ENCODE data around the gene DENND4C.
"Not testable (repeated sequence)": the region's sequence is repeated elsewhere in the genome, so short reads cannot be mapped to it uniquely, and the experiment has no call there.

Gene DENND4C

DNA sequence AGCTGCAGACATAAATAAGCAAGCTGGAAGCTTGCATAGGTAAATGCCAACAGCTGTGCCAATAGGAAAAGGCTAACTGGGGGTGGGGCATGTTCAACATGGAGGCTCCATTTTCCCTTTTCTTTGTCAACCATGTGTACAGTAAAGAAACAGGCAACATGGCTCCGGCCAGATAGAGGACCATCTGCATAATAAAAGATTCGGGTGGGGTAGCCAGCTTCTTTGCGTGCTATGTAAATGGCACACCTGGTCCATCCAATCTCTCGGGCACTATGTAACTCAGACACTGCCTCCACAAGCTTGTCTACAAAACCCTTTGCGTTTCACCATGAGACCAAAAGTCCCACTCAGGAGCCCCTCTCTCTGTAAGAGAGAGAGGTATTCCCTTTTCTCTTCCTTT, 41.7 kb upstream of the DENND4C start:
- Histone ChIP-seq H2AFZ (ENCODE audit: low read length) (no peak overlapping the region), H3K9me3 (replicated peaks; ENCODE audit: insufficient read depth, low read length) (no peaks in the 10 kb centered on the region), H3F3A (ENCODE audit: insufficient read depth, low read length) (no peaks in the 10 kb centered on the region), H3K36me3 (replicated peaks; ENCODE audit: insufficient read depth, low read length) (no peaks in the 10 kb centered on the region), H3K79me2 (ENCODE audit: low read length) (no peaks in the 10 kb centered on the region), H3K9me2 (replicated peaks; ENCODE audit: insufficient read depth, low read length) (no peaks in the 10 kb centered on the region), H3K4me3 (ENCODE audit: low read length) (no peak overlapping the region), H3K27me3 (replicated peaks; ENCODE audit: insufficient read depth, low read length) (no peaks in the 10 kb centered on the region), H3K27ac (ENCODE audit: low read length) (no peak overlapping the region), H3K4me1 (ENCODE audit: low read length) (no peaks in the 10 kb centered on the region), H3K4me2 (ENCODE audit: low read depth, low read length) (no peak overlapping the region), H3K9ac (ENCODE audit: low read length) (no peak overlapping the region), H4K20me1 (ENCODE audit: insufficient read depth, low read length) (no peaks in the 10 kb centered on the region)
- DNase-seq: no peak
- TF ChIP-seq EZH2 (optimal IDR thresholded peaks at IDR 0.05; ENCODE audit: low read depth, low read length) (no peak), EZH2phosphoT487 (IDR thresholded peaks at IDR 0.05; ENCODE audit: low read length) (no peak)
- TF ChIP-seq, protein P1, sequence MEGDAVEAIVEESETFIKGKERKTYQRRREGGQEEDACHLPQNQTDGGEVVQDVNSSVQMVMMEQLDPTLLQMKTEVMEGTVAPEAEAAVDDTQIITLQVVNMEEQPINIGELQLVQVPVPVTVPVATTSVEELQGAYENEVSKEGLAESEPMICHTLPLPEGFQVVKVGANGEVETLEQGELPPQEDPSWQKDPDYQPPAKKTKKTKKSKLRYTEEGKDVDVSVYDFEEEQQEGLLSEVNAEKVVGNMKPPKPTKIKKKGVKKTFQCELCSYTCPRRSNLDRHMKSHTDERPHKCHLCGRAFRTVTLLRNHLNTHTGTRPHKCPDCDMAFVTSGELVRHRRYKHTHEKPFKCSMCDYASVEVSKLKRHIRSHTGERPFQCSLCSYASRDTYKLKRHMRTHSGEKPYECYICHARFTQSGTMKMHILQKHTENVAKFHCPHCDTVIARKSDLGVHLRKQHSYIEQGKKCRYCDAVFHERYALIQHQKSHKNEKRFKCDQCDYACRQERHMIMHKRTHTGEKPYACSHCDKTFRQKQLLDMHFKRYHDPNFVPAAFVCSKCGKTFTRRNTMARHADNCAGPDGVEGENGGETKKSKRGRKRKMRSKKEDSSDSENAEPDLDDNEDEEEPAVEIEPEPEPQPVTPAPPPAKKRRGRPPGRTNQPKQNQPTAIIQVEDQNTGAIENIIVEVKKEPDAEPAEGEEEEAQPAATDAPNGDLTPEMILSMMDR (IDR thresholded peaks at IDR 0.05; ENCODE audit: low read length): no peak

DNA sequence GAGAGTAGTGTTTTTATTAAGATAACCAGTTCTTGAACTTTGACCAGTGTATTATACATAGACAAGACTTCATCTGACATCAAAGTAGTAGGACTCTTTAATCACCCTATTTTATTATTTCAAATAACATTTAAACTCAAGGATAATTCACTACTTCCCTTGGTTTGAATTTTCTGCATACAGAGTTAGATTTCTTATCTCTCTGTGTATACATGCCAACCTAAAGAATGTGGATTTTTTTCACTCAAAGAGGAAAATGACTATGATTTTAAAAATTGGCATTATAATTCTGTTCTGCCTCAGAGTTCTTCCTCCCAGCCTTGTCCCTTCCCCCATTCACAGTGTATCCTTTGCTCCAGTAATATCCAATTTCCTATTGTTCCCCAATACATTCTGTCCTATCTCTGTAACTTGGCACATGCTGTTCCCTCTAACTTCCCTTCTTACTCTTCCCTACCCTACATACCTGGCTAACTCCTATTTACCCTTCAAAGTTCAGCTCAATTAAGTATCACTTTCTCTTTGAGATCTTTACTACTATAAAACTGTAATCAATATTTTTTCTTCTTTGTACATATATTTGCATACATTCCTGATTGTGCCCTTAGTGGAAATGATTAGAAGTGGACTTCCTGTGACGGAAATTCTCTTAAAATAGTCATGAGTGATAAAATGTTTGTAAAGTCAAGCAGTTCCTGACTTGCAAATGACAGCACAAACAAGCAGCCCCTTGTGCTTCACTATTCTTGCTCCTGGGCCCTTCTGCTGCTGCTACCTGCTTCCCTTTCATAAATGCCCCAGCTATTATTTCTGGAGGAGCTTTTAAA, 38.1 kb upstream of the DENND4C start:
- no peak overlapping the region for H3K4me2 ChIP-seq (ENCODE audit: low read depth, low read length)
- TF ChIP-seq EZH2 (optimal IDR thresholded peaks at IDR 0.05; ENCODE audit: low read depth, low read length) (no peak), EZH2phosphoT487 (IDR thresholded peaks at IDR 0.05; ENCODE audit: low read length) (no peak)
- TF ChIP-seq, protein P1 (IDR thresholded peaks at IDR 0.05; ENCODE audit: low read length): no peak
- no peak overlapping the region for H3K9ac ChIP-seq (ENCODE audit: low read length)
- no peaks in the 10 kb centered on the region for H3K27me3 ChIP-seq (replicated peaks; ENCODE audit: insufficient read depth, low read length)
- H3K4me1 ChIP-seq (ENCODE audit: low read length): no peaks in the 10 kb centered on the region
- H3F3A ChIP-seq (ENCODE audit: insufficient read depth, low read length): no peaks in the 10 kb centered on the region
- H3K4me3 ChIP-seq (ENCODE audit: low read length): no peak overlapping the region
- no peaks in the 10 kb centered on the region for H4K20me1 ChIP-seq (ENCODE audit: insufficient read depth, low read length)
- H3K36me3 ChIP-seq (replicated peaks; ENCODE audit: insufficient read depth, low read length): no peaks in the 10 kb centered on the region
- no peaks in the 10 kb centered on the region for H3K9me2 ChIP-seq (replicated peaks; ENCODE audit: insufficient read depth, low read length)
- no peak for DNase-seq
- H2AFZ ChIP-seq (ENCODE audit: low read length): no peak overlapping the region
- H3K9me3 ChIP-seq (replicated peaks; ENCODE audit: insufficient read depth, low read length): no peaks in the 10 kb centered on the region
- H3K27ac ChIP-seq (ENCODE audit: low read length): no peak overlapping the region
- H3K79me2 ChIP-seq (ENCODE audit: low read length): no peaks in the 10 kb centered on the region

DNA sequence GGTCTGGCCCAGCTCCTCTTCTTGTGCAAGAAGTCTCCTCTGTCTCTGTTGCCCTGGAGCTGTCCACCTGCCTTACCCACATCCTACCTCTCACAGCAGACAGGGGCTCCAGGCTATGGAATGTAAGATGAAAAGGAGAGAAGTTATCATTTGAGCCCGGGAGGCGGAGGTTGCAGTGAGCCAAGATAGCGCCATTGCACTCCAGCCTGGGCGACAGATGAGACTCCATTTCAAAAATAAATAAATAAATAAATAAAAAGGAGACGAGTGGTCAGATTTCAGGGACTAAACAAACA, 37.5 kb upstream of the DENND4C start:
- no peak overlapping the region for H3K27ac ChIP-seq (ENCODE audit: low read length)
- no peaks in the 10 kb centered on the region for H3K36me3 ChIP-seq (replicated peaks; ENCODE audit: insufficient read depth, low read length)
- no peaks in the 10 kb centered on the region for H3K9me2 ChIP-seq (replicated peaks; ENCODE audit: insufficient read depth, low read length)
- TF ChIP-seq EZH2phosphoT487 (IDR thresholded peaks at IDR 0.05; ENCODE audit: low read length): no peak
- TF ChIP-seq EZH2 (optimal IDR thresholded peaks at IDR 0.05; ENCODE audit: low read depth, low read length): no peak
- TF ChIP-seq, protein P1 (IDR thresholded peaks at IDR 0.05; ENCODE audit: low read length): no peak
- H3K4me3 ChIP-seq (ENCODE audit: low read length): no peak overlapping the region
- H3K9ac ChIP-seq (ENCODE audit: low read length): no peak overlapping the region
- no peak overlapping the region for H2AFZ ChIP-seq (ENCODE audit: low read length)
- DNase-seq: no peak
- no peaks in the 10 kb centered on the region for H3K27me3 ChIP-seq (replicated peaks; ENCODE audit: insufficient read depth, low read length)
- no peaks in the 10 kb centered on the region for H3K4me1 ChIP-seq (ENCODE audit: low read length)
- no peak overlapping the region for H3K4me2 ChIP-seq (ENCODE audit: low read depth, low read length)
- H3K9me3 ChIP-seq (replicated peaks; ENCODE audit: insufficient read depth, low read length): no peaks in the 10 kb centered on the region
- H4K20me1 ChIP-seq (ENCODE audit: insufficient read depth, low read length): no peaks in the 10 kb centered on the region
- H3K79me2 ChIP-seq (ENCODE audit: low read length): no peaks in the 10 kb centered on the region
- no peaks in the 10 kb centered on the region for H3F3A ChIP-seq (ENCODE audit: insufficient read depth, low read length)

DNA sequence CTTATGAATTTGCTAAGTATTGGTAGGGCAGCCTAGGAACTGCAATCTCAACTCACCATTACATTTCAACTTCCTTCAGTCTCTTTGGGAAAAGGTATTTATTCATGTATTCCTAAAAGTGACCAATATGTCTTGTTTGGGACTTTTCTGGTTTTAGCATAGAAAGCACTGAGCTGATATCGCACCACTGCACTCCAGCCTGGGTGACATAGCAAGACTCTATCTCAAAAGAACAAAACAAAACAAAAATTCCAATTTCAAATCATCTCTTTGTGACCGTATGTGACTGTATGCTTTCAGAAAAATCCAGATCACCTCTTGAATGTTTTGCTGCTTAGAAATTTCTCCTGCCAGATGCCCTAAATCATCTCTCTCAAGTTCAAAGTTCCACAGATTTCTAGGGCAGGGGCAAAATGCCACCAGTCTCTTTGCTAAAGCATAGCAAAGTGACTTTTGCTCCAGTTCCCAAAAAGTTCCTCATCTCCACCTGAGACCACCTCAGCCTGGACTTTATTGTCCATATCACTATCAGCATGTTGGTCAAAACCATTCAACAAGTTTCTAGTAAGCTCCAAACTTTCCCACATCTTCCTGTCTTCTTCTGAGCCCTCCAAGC, 37.0 kb upstream of the DENND4C start:
- not testable (repeated sequence) for H3F3A ChIP-seq (ENCODE audit: insufficient read depth, low read length); H3K36me3 ChIP-seq (replicated peaks; ENCODE audit: insufficient read depth, low read length); H3K27me3 ChIP-seq (replicated peaks; ENCODE audit: insufficient read depth, low read length); H3K27ac ChIP-seq (ENCODE audit: low read length); H3K4me3 ChIP-seq (ENCODE audit: low read length); H2AFZ ChIP-seq (ENCODE audit: low read length); H3K9me3 ChIP-seq (replicated peaks; ENCODE audit: insufficient read depth, low read length); DNase-seq; H3K79me2 ChIP-seq (ENCODE audit: low read length); H3K9ac ChIP-seq (ENCODE audit: low read length); H3K4me1 ChIP-seq (ENCODE audit: low read length); H3K9me2 ChIP-seq (replicated peaks; ENCODE audit: insufficient read depth, low read length); H4K20me1 ChIP-seq (ENCODE audit: insufficient read depth, low read length); H3K4me2 ChIP-seq (ENCODE audit: low read depth, low read length)
